BLaER1 treated with 17β-estradiol and CSF1 and Interleukin-3, amounts not matched to agents 10 nM and 100 nM (cell line): ENCODE measurements around the gene CCDC86.

ENCODE experiments used
- H3K27ac ChIP-seq, 11 experiments: shearing (Covaris generic); formaldehyde crosslinking; 2 replicates each; pipeline ENCODE4 v1.8.1; 2022
- H3K27me3 ChIP-seq, 11 experiments: shearing (Covaris generic); formaldehyde crosslinking; 2 replicates each; pipeline ENCODE4 v1.8.1; 2022
- H3K36me3 ChIP-seq, 11 experiments: shearing (Covaris generic); formaldehyde crosslinking; 2 replicates each; pipeline ENCODE4 v1.8.1; 2022
- H3K4me1 ChIP-seq, 10 experiments: shearing (Covaris generic); formaldehyde crosslinking; 2 replicates each; pipeline ENCODE4 v1.8.1; 2022
- H3K4me2 ChIP-seq, 11 experiments: shearing (Covaris generic); formaldehyde crosslinking; 2 replicates each; pipeline ENCODE4 v1.8.1; 2022
- H3K4me3 ChIP-seq, 10 experiments: shearing (Covaris generic); formaldehyde crosslinking; 2 replicates each; pipeline ENCODE4 v1.8.1; 2022
- H3K9ac ChIP-seq, 11 experiments: shearing (Covaris generic); formaldehyde crosslinking; 2 replicates each; pipeline ENCODE4 v1.8.1; 2022
- H3K9me3 ChIP-seq, 11 experiments: shearing (Covaris generic); formaldehyde crosslinking; replicated peaks in 1 of 11; 2 replicates each; pipeline ENCODE4 v1.8.1; 2022
- H4K20me1 ChIP-seq, 11 experiments: shearing (Covaris generic); formaldehyde crosslinking; 2 replicates each; pipeline ENCODE4 v1.8.1; 2022
- Cebpa-rat ChIP-seq, 11 experiments: shearing (Covaris generic); IDR thresholded peaks; 2 replicates each; pipeline ENCODE4 v1.8.1; 2022

The CCDC86 gene

DNA sequence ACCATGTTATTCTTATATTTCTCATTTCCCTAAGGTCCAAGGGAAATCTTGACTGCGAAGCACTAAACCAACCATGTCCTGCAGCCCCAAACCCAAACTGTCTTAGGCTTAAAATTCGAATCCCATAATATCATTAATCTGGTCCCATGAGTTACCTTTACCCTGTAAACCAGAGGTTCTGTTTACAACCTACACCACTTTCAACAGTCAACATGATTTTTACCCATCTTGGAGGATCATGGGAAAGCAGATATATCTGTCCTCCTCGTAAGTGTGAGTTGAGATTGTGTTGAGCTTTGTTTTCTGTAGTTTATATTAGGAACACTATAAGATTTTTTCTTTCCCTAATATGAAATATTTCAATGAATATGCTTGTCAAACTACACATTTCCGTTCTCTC is 58.1 kb downstream of the CCDC86 start:
- Histone ChIP-seq H4K20me1 (peaks cover 19 to 91% (median 68%) of the 10 kb centered on the region in 11 experiments; a peak in 21 of 22 replicates), H3K9me3 (no peaks in the 10 kb centered on the region), H3K27me3 (no peaks in the 10 kb centered on the region), H3K4me1 (peaks cover 10 to 27% (median 16%) of the 10 kb centered on the region in 10 experiments), H3K4me2 (no peak overlapping the region), H3K27ac (no peak overlapping the region), H3K4me3 (no peak overlapping the region), H3K36me3 (peaks cover 86 to 100% (median 96%) of the 10 kb centered on the region in 11 experiments), H3K9ac (peak overlapping the region in 2 of 11 experiments; percentile 2 to 14; a peak in 1 of 22 replicates)
- TF ChIP-seq Cebpa-rat (IDR thresholded peaks at IDR 0.05) = no peak
